ENCODE results near the gene SLC11A1. TPM values are rescaled to one million over a fixed set of nuclear protein-coding genes. Genes with fewer than 3 reads are reported as not detected.

Gene SLC11A1
- total and polyA plus RNA-seq, 2 experiments from 2014 or later: 0.60 to 0.74 TPM

DNA sequence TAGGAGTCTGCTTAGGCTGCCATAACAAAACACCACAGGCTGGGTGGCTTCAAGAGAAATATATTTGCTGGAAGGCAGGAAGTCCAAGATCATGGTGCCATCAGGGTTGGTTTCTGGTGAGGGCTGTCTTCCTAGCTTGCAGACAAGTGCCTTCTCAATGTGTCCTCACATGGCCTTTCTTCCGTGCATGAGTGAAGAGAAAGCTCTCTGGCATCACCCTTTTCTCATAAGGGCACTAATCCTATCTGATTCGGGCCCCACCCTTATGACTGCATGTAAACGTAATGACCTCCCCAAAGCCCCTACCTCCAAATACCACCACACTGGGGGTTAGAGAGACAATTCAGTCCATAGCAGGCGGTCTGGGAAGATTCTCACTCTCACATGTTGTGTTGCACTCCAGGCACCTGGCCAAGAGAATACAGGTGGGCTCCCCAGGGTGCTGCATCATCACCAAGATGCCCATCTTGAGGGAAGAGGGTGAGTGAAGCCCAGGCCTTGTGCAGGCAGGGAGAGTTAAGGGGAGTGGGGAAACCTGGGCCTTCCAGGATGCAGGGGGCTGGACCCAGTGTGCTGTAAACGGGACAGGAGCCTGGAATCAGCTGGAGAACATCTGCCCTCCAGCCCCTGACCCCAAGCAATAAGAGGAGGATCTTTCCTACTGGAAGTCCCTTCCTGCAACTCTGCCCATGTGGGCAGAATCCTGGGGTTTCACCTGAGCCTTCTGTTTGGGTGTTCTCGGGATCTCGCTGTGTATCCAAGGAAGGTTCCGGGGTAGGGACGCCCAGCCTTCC lies 15.3 kb upstream of the SLC11A1 start:
- Histone ChIP-seq H3K4me1 (ENCODE audit: insufficient read depth) (no peaks in the 10 kb centered on the region), H3K79me2 (no peaks in the 10 kb centered on the region), H3K36me3 (replicated peaks; ENCODE audit: insufficient read depth, low read depth) (no peaks in the 10 kb centered on the region), H3K27me3 (no peaks in the 10 kb centered on the region), H3K4me3 (no peak overlapping the region), H2AFZ (peak overlapping the region; percentile 48), H3K9me3 (ENCODE audit: low read depth) (no peaks in the 10 kb centered on the region), H4K20me1 (ENCODE audit: insufficient read depth, poor library complexity, severe bottlenecking) (no peaks in the 10 kb centered on the region), H3K27ac (peak overlapping the region; percentile 86), H3K4me2 (peak overlapping the region; percentile 76), H3K9me2 (replicated peaks; ENCODE audit: insufficient read depth) (no peaks in the 10 kb centered on the region)
- DNase-seq (ENCODE audit: low spot score): no peak
- no peak for TF ChIP-seq EZH2 (IDR thresholded peaks at IDR 0.05; ENCODE audit: borderline replicate concordance)
- no peak for TF ChIP-seq EZH2phosphoT487 (IDR thresholded peaks at IDR 0.05; ENCODE audit: low read depth, severe bottlenecking, unreplicated experiment)
- TF ChIP-seq CTCF (IDR thresholded peaks at IDR 0.05; ENCODE audit: poor library complexity): no peak
- 91% methylated on average over 9 of the region's 9 CpGs for WGBS (ENCODE audit: low lambda C conversion rate, missing lambda C conversion rate)

DNA sequence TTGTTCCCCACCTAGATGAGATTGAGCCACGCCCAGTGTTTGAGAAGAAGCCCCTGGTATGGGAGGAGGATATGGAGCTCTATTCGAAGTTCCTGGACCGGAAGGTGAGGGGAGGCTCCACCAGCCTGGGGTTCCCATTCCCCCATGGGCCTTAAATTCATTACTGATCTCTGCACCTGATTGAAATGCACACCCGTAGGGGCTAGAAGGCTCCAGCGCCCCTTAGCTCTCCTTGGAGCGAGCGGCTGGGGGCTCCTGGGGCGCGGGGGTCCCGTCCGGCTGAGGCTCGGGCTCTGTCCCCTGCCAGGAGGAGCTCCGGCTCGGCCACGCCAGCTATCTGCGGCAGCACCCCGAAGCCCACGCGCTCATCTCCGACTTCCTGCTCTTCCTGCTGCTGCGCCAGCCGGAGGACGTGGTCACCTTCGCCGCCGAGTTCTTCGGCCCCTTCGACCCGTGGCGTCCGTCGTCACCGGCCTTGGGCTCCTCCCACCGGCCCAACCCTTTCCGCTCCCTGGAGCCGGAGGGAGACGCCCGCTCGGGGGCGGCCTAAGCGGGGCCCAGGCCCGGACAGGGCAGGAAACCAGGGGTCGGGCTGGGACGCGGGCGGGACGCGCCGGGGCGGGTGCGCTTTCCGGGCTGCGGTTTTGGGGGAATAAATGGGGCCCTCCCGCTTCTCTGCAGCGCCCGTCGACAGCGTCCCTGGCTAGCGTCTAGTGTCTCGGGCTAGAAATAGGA lies 14.5 kb upstream of the SLC11A1 start:
- WGBS (ENCODE audit: low lambda C conversion rate, missing lambda C conversion rate): 11% methylated on average over 37 of the region's 60 CpGs
- H3K79me2 ChIP-seq: no peaks in the 10 kb centered on the region
- H3K4me3 ChIP-seq: peak overlapping the region; percentile 25
- no peaks in the 10 kb centered on the region for H3K4me1 ChIP-seq (ENCODE audit: insufficient read depth)
- TF ChIP-seq EZH2phosphoT487 (IDR thresholded peaks at IDR 0.05; ENCODE audit: low read depth, severe bottlenecking, unreplicated experiment): no peak
- TF ChIP-seq EZH2 (IDR thresholded peaks at IDR 0.05; ENCODE audit: borderline replicate concordance): no peak
- H3K4me2 ChIP-seq: peak overlapping the region; percentile 76
- H3K9me3 ChIP-seq (ENCODE audit: low read depth): no peaks in the 10 kb centered on the region
- peak; percentile 93 for DNase-seq (ENCODE audit: low spot score)
- H3K36me3 ChIP-seq (replicated peaks; ENCODE audit: insufficient read depth, low read depth): no peaks in the 10 kb centered on the region
- peak overlapping the region; percentile 86 for H3K27ac ChIP-seq
- H2AFZ ChIP-seq: peak overlapping the region; percentile 48
- H3K9me2 ChIP-seq (replicated peaks; ENCODE audit: insufficient read depth): no peaks in the 10 kb centered on the region
- H4K20me1 ChIP-seq (ENCODE audit: insufficient read depth, poor library complexity, severe bottlenecking): no peaks in the 10 kb centered on the region
- H3K27me3 ChIP-seq: no peaks in the 10 kb centered on the region

GRCh38 chr2:218368150-218368528 lies 13.9 kb upstream of the SLC11A1 start:
- Histone ChIP-seq H4K20me1 (ENCODE audit: insufficient read depth, poor library complexity, severe bottlenecking) (no peaks in the 10 kb centered on the region), H3K4me2 (peak overlapping the region; percentile 76), H3K9me3 (ENCODE audit: low read depth) (no peaks in the 10 kb centered on the region), H2AFZ (peak overlapping the region; percentile 48), H3K27me3 (no peaks in the 10 kb centered on the region), H3K36me3 (replicated peaks; ENCODE audit: insufficient read depth, low read depth) (no peaks in the 10 kb centered on the region), H3K9me2 (replicated peaks; ENCODE audit: insufficient read depth) (no peaks in the 10 kb centered on the region), H3K79me2 (no peaks in the 10 kb centered on the region), H3K27ac (peak overlapping the region; percentile 86), H3K4me1 (ENCODE audit: insufficient read depth) (no peaks in the 10 kb centered on the region), H3K4me3 (peak overlapping the region; percentile 25)
- 77% methylated on average over 20 of the region's 21 CpGs for WGBS (ENCODE audit: low lambda C conversion rate, missing lambda C conversion rate)
- no peak for TF ChIP-seq EZH2 (IDR thresholded peaks at IDR 0.05; ENCODE audit: borderline replicate concordance)
- no peak for TF ChIP-seq EZH2phosphoT487 (IDR thresholded peaks at IDR 0.05; ENCODE audit: low read depth, severe bottlenecking, unreplicated experiment)
- no peak for TF ChIP-seq CTCF (IDR thresholded peaks at IDR 0.05; ENCODE audit: poor library complexity)
- no peak for DNase-seq (ENCODE audit: low spot score)
